ENCODE data around the gene SCAMP4.

Gene SCAMP4

GRCh38 chr19:1910177-1910576, 5.0 kb downstream of the SCAMP4 start:
- H3K4ac ChIP-seq (ENCODE audit: low read depth, low read length): no peak overlapping the region
- no peak overlapping the region for H4K8ac ChIP-seq (ENCODE audit: low read depth, low read length)
- H4K5ac ChIP-seq (ENCODE audit: low read length): no peak overlapping the region
- H3K79me1 ChIP-seq (ENCODE audit: low read length): peaks cover 23% of the 10 kb centered on the region
- WGBS (ENCODE audit: extremely low coverage, insufficient coverage, low lambda C conversion rate): no CpG with 5 or more reads among the region's 10 CpGs
- no peak overlapping the region for H3K23ac ChIP-seq (ENCODE audit: low read length)
- H3K18ac ChIP-seq (ENCODE audit: low read length): no peak overlapping the region
- DNase-seq: no peak
- no peak overlapping the region for H2AK5ac ChIP-seq (ENCODE audit: low read length)
- H3K56ac ChIP-seq (ENCODE audit: low read length): no peak overlapping the region
- no peak overlapping the region for H2BK15ac ChIP-seq (replicated peaks; ENCODE audit: low read depth)
- no peaks in the 10 kb centered on the region for H3K27me3 ChIP-seq (ENCODE audit: insufficient read depth, low read length, poor library complexity)
- H3K4me1 ChIP-seq (ENCODE audit: control insufficient read depth, low read depth, low read length): no peaks in the 10 kb centered on the region
- H3K9ac ChIP-seq (ENCODE audit: low read length): no peak overlapping the region
- H2BK120ac ChIP-seq (ENCODE audit: low read depth, low read length): no peak overlapping the region
- H3K27ac ChIP-seq (ENCODE audit: low read depth, low read length): no peak overlapping the region
- H3K4me3 ChIP-seq (ENCODE audit: low read length): no peak overlapping the region
- no peak overlapping the region for H3K4me2 ChIP-seq (ENCODE audit: low read length)
- peaks cover 57% of the 10 kb centered on the region for H3K79me2 ChIP-seq (ENCODE audit: control insufficient read depth, insufficient read depth, low read length)
- no peak overlapping the region for H2BK5ac ChIP-seq (ENCODE audit: low read length)
- H3K36me3 ChIP-seq (ENCODE audit: control insufficient read depth, insufficient read depth, low read length): peaks cover 3% of the 10 kb centered on the region

- H2AK5ac ChIP-seq (ENCODE audit: low read length): no peak overlapping the region
- no peak overlapping the region for H3K27ac ChIP-seq (ENCODE audit: low read depth, low read length)
- no peak overlapping the region for H4K8ac ChIP-seq (ENCODE audit: low read depth, low read length)
- no peak overlapping the region for H3K4ac ChIP-seq (ENCODE audit: low read depth, low read length)
- H3K4me2 ChIP-seq (ENCODE audit: low read length): no peak overlapping the region
- no peak overlapping the region for H2BK5ac ChIP-seq (ENCODE audit: low read length)
- H3K79me1 ChIP-seq (ENCODE audit: low read length): peaks cover 19% of the 10 kb centered on the region
- no CpG with 5 or more reads among the region's 13 CpGs for WGBS (ENCODE audit: extremely low coverage, insufficient coverage, low lambda C conversion rate)
- DNase-seq: no peak
- no peak overlapping the region for H3K9ac ChIP-seq (ENCODE audit: low read length)
- H2BK15ac ChIP-seq (replicated peaks; ENCODE audit: low read depth): no peak overlapping the region
- no peak overlapping the region for H4K5ac ChIP-seq (ENCODE audit: low read length)
- H3K18ac ChIP-seq (ENCODE audit: low read length): no peak overlapping the region
- no peak overlapping the region for H3K56ac ChIP-seq (ENCODE audit: low read length)
- no peak overlapping the region for H3K4me3 ChIP-seq (ENCODE audit: low read length)
- H3K36me3 ChIP-seq (ENCODE audit: control insufficient read depth, insufficient read depth, low read length): peaks cover 3% of the 10 kb centered on the region
- H3K23ac ChIP-seq (ENCODE audit: low read length): no peak overlapping the region
- no peaks in the 10 kb centered on the region for H3K27me3 ChIP-seq (ENCODE audit: insufficient read depth, low read length, poor library complexity)
- no peak overlapping the region for H2BK120ac ChIP-seq (ENCODE audit: low read depth, low read length)
- no peaks in the 10 kb centered on the region for H3K4me1 ChIP-seq (ENCODE audit: control insufficient read depth, low read depth, low read length)
- peaks cover 52% of the 10 kb centered on the region for H3K79me2 ChIP-seq (ENCODE audit: control insufficient read depth, insufficient read depth, low read length)
Observed at GRCh38 chr19:1911098-1911497, 5.9 kb downstream of the SCAMP4 start.

GRCh38 chr19:1911995-1912394, 6.8 kb downstream of the SCAMP4 start:
- Histone ChIP-seq H2AK5ac (ENCODE audit: low read length) (no peak overlapping the region), H2BK15ac (replicated peaks; ENCODE audit: low read depth) (no peak overlapping the region), H3K79me2 (ENCODE audit: control insufficient read depth, insufficient read depth, low read length) (peaks cover 49% of the 10 kb centered on the region), H3K4me1 (ENCODE audit: control insufficient read depth, low read depth, low read length) (no peaks in the 10 kb centered on the region), H3K4ac (ENCODE audit: low read depth, low read length) (no peak overlapping the region), H3K56ac (ENCODE audit: low read length) (no peak overlapping the region), H3K9ac (ENCODE audit: low read length) (no peak overlapping the region), H4K8ac (ENCODE audit: low read depth, low read length) (no peak overlapping the region), H3K23ac (ENCODE audit: low read length) (no peak overlapping the region), H3K18ac (ENCODE audit: low read length) (no peak overlapping the region), H3K4me3 (ENCODE audit: low read length) (no peak overlapping the region), H3K79me1 (ENCODE audit: low read length) (peaks cover 19% of the 10 kb centered on the region), H2BK5ac (ENCODE audit: low read length) (no peak overlapping the region), H2BK120ac (ENCODE audit: low read depth, low read length) (no peak overlapping the region), H4K5ac (ENCODE audit: low read length) (no peak overlapping the region), H3K36me3 (ENCODE audit: control insufficient read depth, insufficient read depth, low read length) (peaks cover 3% of the 10 kb centered on the region), H3K27ac (ENCODE audit: low read depth, low read length) (no peak overlapping the region), H3K4me2 (ENCODE audit: low read length) (no peak overlapping the region), H3K27me3 (ENCODE audit: insufficient read depth, low read length, poor library complexity) (no peaks in the 10 kb centered on the region)
- DNase-seq: no peak
- no CpG with 5 or more reads among the region's 37 CpGs for WGBS (ENCODE audit: extremely low coverage, insufficient coverage, low lambda C conversion rate)

- no CpG with 5 or more reads among the region's 77 CpGs for WGBS (ENCODE audit: extremely low coverage, insufficient coverage, low lambda C conversion rate)
- peaks cover 3% of the 10 kb centered on the region for H3K36me3 ChIP-seq (ENCODE audit: control insufficient read depth, insufficient read depth, low read length)
Observed at GRCh38 chr19:1912760-1913505, 7.7 kb downstream of the SCAMP4 start.

GRCh38 chr19:1913781-1914577, 8.8 kb downstream of the SCAMP4 start:
- Histone ChIP-seq H3K4ac (ENCODE audit: low read depth, low read length) (no peak overlapping the region), H2BK5ac (ENCODE audit: low read length) (no peak overlapping the region), H3K56ac (ENCODE audit: low read length) (no peak overlapping the region), H3K27me3 (ENCODE audit: insufficient read depth, low read length, poor library complexity) (no peaks in the 10 kb centered on the region), H3K79me2 (ENCODE audit: control insufficient read depth, insufficient read depth, low read length) (peaks cover 32% of the 10 kb centered on the region), H3K4me2 (ENCODE audit: low read length) (no peak overlapping the region), H3K27ac (ENCODE audit: low read depth, low read length) (no peak overlapping the region), H4K8ac (ENCODE audit: low read depth, low read length) (no peak overlapping the region), H3K4me1 (ENCODE audit: control insufficient read depth, low read depth, low read length) (no peaks in the 10 kb centered on the region), H3K4me3 (ENCODE audit: low read length) (no peak overlapping the region), H3K18ac (ENCODE audit: low read length) (no peak overlapping the region), H2BK120ac (ENCODE audit: low read depth, low read length) (no peak overlapping the region), H2BK15ac (replicated peaks; ENCODE audit: low read depth) (no peak overlapping the region), H3K9ac (ENCODE audit: low read length) (no peak overlapping the region), H3K79me1 (ENCODE audit: low read length) (peaks cover 17% of the 10 kb centered on the region), H3K36me3 (ENCODE audit: control insufficient read depth, insufficient read depth, low read length) (peaks cover 3% of the 10 kb centered on the region), H2AK5ac (ENCODE audit: low read length) (no peak overlapping the region), H4K5ac (ENCODE audit: low read length) (no peak overlapping the region), H3K23ac (ENCODE audit: low read length) (no peak overlapping the region)
- WGBS (ENCODE audit: extremely low coverage, insufficient coverage, low lambda C conversion rate): no CpG with 5 or more reads among the region's 23 CpGs
- DNase-seq: no peak

More at GRCh38 chr19:1912760-1913505, 7.7 kb downstream of the SCAMP4 start:
- Histone ChIP-seq H3K18ac (ENCODE audit: low read length) (no peak overlapping the region), H3K4ac (ENCODE audit: low read depth, low read length) (no peak overlapping the region), H3K79me2 (ENCODE audit: control insufficient read depth, insufficient read depth, low read length) (peaks cover 39% of the 10 kb centered on the region), H3K4me3 (ENCODE audit: low read length) (no peak overlapping the region), H2BK120ac (ENCODE audit: low read depth, low read length) (no peak overlapping the region), H2BK15ac (replicated peaks; ENCODE audit: low read depth) (no peak overlapping the region), H2AK5ac (ENCODE audit: low read length) (no peak overlapping the region), H4K5ac (ENCODE audit: low read length) (no peak overlapping the region), H3K79me1 (ENCODE audit: low read length) (peaks cover 19% of the 10 kb centered on the region), H3K27me3 (ENCODE audit: insufficient read depth, low read length, poor library complexity) (no peaks in the 10 kb centered on the region), H3K27ac (ENCODE audit: low read depth, low read length) (no peak overlapping the region), H3K4me2 (ENCODE audit: low read length) (no peak overlapping the region), H4K8ac (ENCODE audit: low read depth, low read length) (no peak overlapping the region), H3K4me1 (ENCODE audit: control insufficient read depth, low read depth, low read length) (no peaks in the 10 kb centered on the region), H2BK5ac (ENCODE audit: low read length) (no peak overlapping the region), H3K9ac (ENCODE audit: low read length) (no peak overlapping the region), H3K23ac (ENCODE audit: low read length) (no peak overlapping the region), H3K56ac (ENCODE audit: low read length) (no peak overlapping the region)
- no peak for DNase-seq
